Caco-2 (cell line): Measurements from ENCODE around the gene DMBX1. TPM values are rescaled to one million over a fixed set of nuclear protein-coding genes. Genes with fewer than 3 reads are reported as not detected.

Source experiments
- BruUV-seq: library from RNA; stranded (reverse); fragments of 400-500 nt; replicated peaks from 2 replicates; lab custom pipeline; 2021; lab: Mats Ljungman, UMichigan
- CTCF ChIA-PET: fragments of 300-600 bp; sonication (Branson Sonifier 250); formaldehyde crosslinking; loops from one replicate; lab custom pipeline; 2022; ENCODE audit warnings: antibody characterized with exemption; lab: Charles Lee
- POLR2A ChIA-PET: fragments of 300-600 bp; sonication (Branson Sonifier 250); formaldehyde crosslinking; loops from one replicate; lab custom pipeline; 2022; ENCODE audit warnings: antibody characterized with exemption; lab: Charles Lee
- DNase-seq, 2 experiments: peaks; one replicate each; pipeline versions ENCODE4 v3.0.0 to v3.0.0-alpha.2; 2020 to 2022
- H3K27me3 ChIP-seq: replicated peaks from 2 replicates; pipeline ENCODE4 v1.6.0; 2011; ENCODE audit warnings: low read length; ENCODE audit not compliant: control insufficient read depth, insufficient read depth
- H3K36me3 ChIP-seq: 2 replicates; pipeline ENCODE4 v1.5.1; 2011; ENCODE audit warnings: low read length; ENCODE audit not compliant: control insufficient read depth, insufficient read depth
- H3K4me1 ChIP-seq: fragments of 250-450 bp; sonication (Bioruptor Pico); 2 replicates; pipeline ENCODE4 v1.5.1; 2020; ENCODE audit warnings: mild to moderate bottlenecking
- H3K4me3 ChIP-seq: 2 replicates; pipeline ENCODE4 v1.5.1; 2011; ENCODE audit warnings: low read depth, mild to moderate bottlenecking, control low read depth, low read length
- H3K9me3 ChIP-seq: fragments of 250-450 bp; sonication (Bioruptor Pico); 2 replicates; pipeline ENCODE4 v1.5.1; 2020; ENCODE audit warnings: mild to moderate bottlenecking, moderate library complexity
- H3K27ac Mint-ChIP-seq: one replicate; pipeline ENCODE4 v1.8.0; 2022; ENCODE audit warnings: mixed read lengths; ENCODE audit not compliant: unreplicated experiment
- H3K27me3 Mint-ChIP-seq: one replicate; pipeline ENCODE4 v1.8.0; 2022; ENCODE audit warnings: mixed read lengths; ENCODE audit not compliant: insufficient read depth, unreplicated experiment
- H3K36me3 Mint-ChIP-seq: one replicate; pipeline ENCODE4 v1.8.0; 2022; ENCODE audit warnings: mild to moderate bottlenecking, mixed read lengths; ENCODE audit not compliant: insufficient read depth, unreplicated experiment
- H3K4me1 Mint-ChIP-seq: one replicate; pipeline ENCODE4 v1.8.0; 2022; ENCODE audit warnings: low read depth, mixed read lengths; ENCODE audit not compliant: unreplicated experiment
- H3K4me3 Mint-ChIP-seq: one replicate; pipeline ENCODE4 v1.8.0; 2022; ENCODE audit warnings: mild to moderate bottlenecking, moderate library complexity, mixed read lengths; ENCODE audit not compliant: unreplicated experiment
- H3K9me3 Mint-ChIP-seq: one replicate; pipeline ENCODE4 v1.8.0; 2022; ENCODE audit warnings: mixed read lengths; ENCODE audit not compliant: unreplicated experiment
- intact Hi-C: fragments of 100-400 bp; cut with micrococcal nuclease; formaldehyde crosslinking; loops from one replicate; pipeline ENCODE4 v1.10.0; 2022; ENCODE audit not compliant: unreplicated experiment
- total RNA-seq: library from RNA; stranded (reverse); gene quantifications from 2 replicates; pipeline ENCODE4 v1.2.3, GENCODE V29; 2022
- TF ChIP-seq, protein P1 (sequence below), 2 experiments: fragments of 200-600 bp in 1 of 2; IDR thresholded peaks; 1 replicate in 1 of 2; 2 replicates in 1 of 2; pipeline versions ENCODE4 v1.5.1 to v1.8.0; 2011 to 2022; ENCODE audit warnings: antibody characterized with exemption in 1 of 2, control low read depth in 1 of 2, inconsistent platforms in 1 of 2, low read depth in 1 of 2, low read length in 1 of 2, mild to moderate bottlenecking in 1 of 2, moderate library complexity in 1 of 2; ENCODE audit not compliant: insufficient read depth in 1 of 2, severe bottlenecking in 1 of 2, unreplicated experiment in 1 of 2

The DMBX1 gene
- total RNA-seq, 1 experiment from 2014 or later, result 0.16 TPM

DNA sequence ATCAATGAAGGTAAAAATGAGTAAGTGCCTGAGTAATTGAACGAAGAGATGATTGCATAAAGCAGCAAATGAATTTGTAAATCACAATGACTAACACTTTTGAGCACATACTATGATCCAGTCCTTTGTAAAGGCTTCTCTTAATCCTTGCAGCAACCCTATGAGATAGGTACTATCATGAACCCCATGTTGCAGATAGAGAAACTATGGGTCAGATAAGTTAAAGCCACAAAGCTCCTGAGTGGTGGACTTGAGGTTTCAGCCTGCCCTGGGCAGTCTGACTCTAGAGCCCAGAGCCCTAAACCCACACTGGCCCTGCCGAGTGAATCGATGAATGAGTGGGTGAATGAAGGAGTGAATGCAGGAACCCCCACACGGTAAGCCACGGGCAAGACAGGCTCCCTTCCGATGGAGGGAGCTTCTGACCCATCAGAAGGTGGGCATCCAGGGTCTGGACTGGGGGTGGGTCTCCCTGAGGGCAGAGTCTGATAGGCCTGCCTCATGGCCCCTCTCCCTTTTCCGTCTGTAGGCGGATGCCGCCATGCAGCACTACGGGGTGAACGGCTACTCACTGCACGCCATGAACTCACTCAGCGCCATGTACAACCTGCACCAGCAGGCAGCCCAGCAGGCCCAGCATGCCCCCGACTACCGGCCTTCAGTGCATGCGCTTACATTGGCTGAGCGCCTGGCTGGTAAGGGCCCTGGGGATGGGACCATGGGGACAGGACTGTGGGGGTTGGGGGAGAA lies 17.0 kb downstream of the DMBX1 start:
- peaks cover 5% of the 10 kb centered on the region for H3K27me3 Mint-ChIP-seq
- CTCF ChIA-PET, result no interaction called here

DNA sequence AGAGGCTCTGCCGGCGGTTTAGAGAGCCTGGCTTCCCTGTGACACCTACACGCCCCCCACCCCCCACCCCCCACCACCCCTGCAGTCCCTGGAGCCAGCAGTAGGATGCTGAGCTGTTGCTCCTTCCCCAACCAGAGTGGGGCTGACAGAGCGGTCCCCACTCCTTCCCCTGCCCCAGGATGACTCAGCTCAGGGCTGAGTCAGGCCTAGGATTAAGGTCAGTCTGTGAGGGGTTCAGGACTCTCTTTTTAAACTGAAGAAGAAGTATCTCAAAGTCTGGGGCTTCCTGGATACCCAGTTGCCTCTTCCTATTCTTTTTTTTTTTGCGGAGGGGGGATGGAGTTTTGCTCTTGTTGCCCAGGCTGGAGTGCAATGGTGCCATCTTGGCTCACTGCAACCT lies 19.1 kb downstream of the DMBX1 start:
- TF ChIP-seq, protein P1, sequence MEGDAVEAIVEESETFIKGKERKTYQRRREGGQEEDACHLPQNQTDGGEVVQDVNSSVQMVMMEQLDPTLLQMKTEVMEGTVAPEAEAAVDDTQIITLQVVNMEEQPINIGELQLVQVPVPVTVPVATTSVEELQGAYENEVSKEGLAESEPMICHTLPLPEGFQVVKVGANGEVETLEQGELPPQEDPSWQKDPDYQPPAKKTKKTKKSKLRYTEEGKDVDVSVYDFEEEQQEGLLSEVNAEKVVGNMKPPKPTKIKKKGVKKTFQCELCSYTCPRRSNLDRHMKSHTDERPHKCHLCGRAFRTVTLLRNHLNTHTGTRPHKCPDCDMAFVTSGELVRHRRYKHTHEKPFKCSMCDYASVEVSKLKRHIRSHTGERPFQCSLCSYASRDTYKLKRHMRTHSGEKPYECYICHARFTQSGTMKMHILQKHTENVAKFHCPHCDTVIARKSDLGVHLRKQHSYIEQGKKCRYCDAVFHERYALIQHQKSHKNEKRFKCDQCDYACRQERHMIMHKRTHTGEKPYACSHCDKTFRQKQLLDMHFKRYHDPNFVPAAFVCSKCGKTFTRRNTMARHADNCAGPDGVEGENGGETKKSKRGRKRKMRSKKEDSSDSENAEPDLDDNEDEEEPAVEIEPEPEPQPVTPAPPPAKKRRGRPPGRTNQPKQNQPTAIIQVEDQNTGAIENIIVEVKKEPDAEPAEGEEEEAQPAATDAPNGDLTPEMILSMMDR (IDR thresholded peaks at IDR 0.05; ENCODE audit: insufficient read depth in 1 of 2, low read depth in 1 of 2, low read length in 1 of 2, severe bottlenecking in 1 of 2, unreplicated experiment in 1 of 2), result no peak
- H3K36me3 ChIP-seq, result no peaks in the 10 kb centered on the region
- DNase-seq, result no peak
- H3K4me1 Mint-ChIP-seq, result no peaks in the 10 kb centered on the region
- no peaks in the 10 kb centered on the region for H3K27me3 Mint-ChIP-seq
- H3K9me3 Mint-ChIP-seq, result no peaks in the 10 kb centered on the region
- ChIA-PET CTCF (interaction anchor here (0.6 kb wide), 1 partner anchor 216 kb away, joined by 4 read pairs; no protein-coding TSS in a partner anchor), POLR2A (no interaction called here)
- H3K4me3 Mint-ChIP-seq, result no peak overlapping the region
- H3K4me3 ChIP-seq, result no peak overlapping the region
- H3K36me3 Mint-ChIP-seq, result no peaks in the 10 kb centered on the region
- intact Hi-C loops, result no loop called here
- H3K27me3 ChIP-seq, result no peaks in the 10 kb centered on the region
- no peak overlapping the region for H3K27ac Mint-ChIP-seq
- BruUV-seq, result no TSS peak
- H3K9me3 ChIP-seq, result no peaks in the 10 kb centered on the region
- H3K4me1 ChIP-seq, result no peaks in the 10 kb centered on the region

More for the DNA sequence above, 17.0 kb downstream of the DMBX1 start:
- no peaks in the 10 kb centered on the region for H3K4me1 Mint-ChIP-seq
- H3K36me3 Mint-ChIP-seq, result no peaks in the 10 kb centered on the region
- no peaks in the 10 kb centered on the region for H3K9me3 Mint-ChIP-seq
- intact Hi-C loops, result no loop called here
- H3K4me3 ChIP-seq, result no peak overlapping the region
- POLR2A ChIA-PET, result no interaction called here
- DNase-seq, result no peak
- TF ChIP-seq, protein P1 (IDR thresholded peaks at IDR 0.05; ENCODE audit: insufficient read depth in 1 of 2, low read depth in 1 of 2, low read length in 1 of 2, severe bottlenecking in 1 of 2, unreplicated experiment in 1 of 2), result no peak
- no peaks in the 10 kb centered on the region; the same call in 1 of the 2 replicates for H3K27me3 ChIP-seq
- H3K36me3 ChIP-seq, result no peaks in the 10 kb centered on the region
- BruUV-seq, result no TSS peak
- no peak overlapping the region for H3K4me3 Mint-ChIP-seq
- no peaks in the 10 kb centered on the region for H3K4me1 ChIP-seq
- H3K9me3 ChIP-seq, result no peaks in the 10 kb centered on the region
- H3K27ac Mint-ChIP-seq, result no peak overlapping the region

- H3K27ac Mint-ChIP-seq, result no peak overlapping the region
- no peaks in the 10 kb centered on the region for H3K36me3 ChIP-seq
- no peaks in the 10 kb centered on the region for H3K36me3 Mint-ChIP-seq
- H3K4me3 ChIP-seq, result no peak overlapping the region
- no TSS peak for BruUV-seq
- no peak for DNase-seq
- CTCF ChIA-PET, result no interaction called here
- no peak overlapping the region for H3K4me3 Mint-ChIP-seq
- POLR2A ChIA-PET, result no interaction called here
- intact Hi-C loops, result no loop called here
- no peaks in the 10 kb centered on the region for H3K4me1 Mint-ChIP-seq
- TF ChIP-seq, protein P1 (IDR thresholded peaks at IDR 0.05; ENCODE audit: insufficient read depth in 1 of 2, low read depth in 1 of 2, low read length in 1 of 2, severe bottlenecking in 1 of 2, unreplicated experiment in 1 of 2), result no peak
- no peaks in the 10 kb centered on the region for H3K27me3 ChIP-seq
- no peaks in the 10 kb centered on the region for H3K9me3 Mint-ChIP-seq
- H3K4me1 ChIP-seq, result no peaks in the 10 kb centered on the region
- H3K9me3 ChIP-seq, result no peaks in the 10 kb centered on the region
- H3K27me3 Mint-ChIP-seq, result no peaks in the 10 kb centered on the region
Observed at GRCh38 chr1:46510341-46510997, 20.8 kb downstream of the DMBX1 start.
